PC-3 (cell line): Measurements from ENCODE around the gene BATF2. TPM values are rescaled to one million over a fixed set of nuclear protein-coding genes. Genes with fewer than 3 reads are reported as not detected.

Experiments used
- ATAC-seq: fragments of 200-7000 bp; cut with Tn5 transposase; 2 replicates; pipeline ENCODE4 v1.9.1; 2020; ENCODE audit warnings: mild to moderate bottlenecking, moderate library complexity
- BruUV-seq: library from RNA; stranded (reverse); fragments of 400-500 nt; replicated peaks from 2 replicates; lab custom pipeline; 2021; lab: Mats Ljungman, UMichigan
- CTCF ChIA-PET: fragments of 300-600 bp; sonication (Branson Sonifier 250); formaldehyde crosslinking; loops from one replicate; lab custom pipeline; 2022; ENCODE audit warnings: antibody characterized with exemption; lab: Charles Lee
- POLR2A ChIA-PET: fragments of 300-600 bp; sonication (Branson Sonifier 250); formaldehyde crosslinking; loops from one replicate; lab custom pipeline; 2022; ENCODE audit warnings: antibody characterized with exemption; ENCODE audit not compliant: unreplicated experiment; lab: Charles Lee
- DNase-seq: peaks from one replicate; pipeline ENCODE4 v3.0.0-alpha.2; 2015
- H2AFZ ChIP-seq: fragments of 300-600 bp; sonication (generic); 2 replicates; pipeline ENCODE4 v1.6.0; 2016; ENCODE audit warnings: antibody characterized with exemption, low read length
- H3F3A ChIP-seq: fragments of 300-600 bp; sonication (generic); one replicate; pipeline ENCODE4 v1.6.0; 2017; ENCODE audit warnings: antibody characterized with exemption, low read length, control low read depth, mild to moderate bottlenecking; ENCODE audit not compliant: unreplicated experiment
- H3K27ac ChIP-seq: fragments of 300-600 bp; sonication (generic); 2 replicates; pipeline ENCODE4 v1.5.1; 2016; ENCODE audit warnings: mild to moderate bottlenecking, low read length
- H3K27me3 ChIP-seq: fragments of 300-600 bp; sonication (generic); 2 replicates; pipeline ENCODE4 v1.6.1; 2016; ENCODE audit warnings: low read length, mixed read lengths
- H3K36me3 ChIP-seq: fragments of 300-600 bp; sonication (generic); 2 replicates; pipeline ENCODE4 v1.6.1; 2016; ENCODE audit warnings: low read depth, mixed run types, low read length, mixed read lengths
- H3K4me1 ChIP-seq: fragments of 300-600 bp; sonication (generic); 2 replicates; pipeline ENCODE4 v1.5.1; 2016; ENCODE audit warnings: low read length; ENCODE audit not compliant: insufficient read depth
- H3K4me2 ChIP-seq: fragments of 300-600 bp; sonication (generic); 2 replicates; pipeline ENCODE4 v1.6.0; 2016; ENCODE audit warnings: low read length
- H3K4me3 ChIP-seq: fragments of 300-600 bp; sonication (generic); 2 replicates; pipeline ENCODE4 v1.5.1; 2016; ENCODE audit warnings: mild to moderate bottlenecking, low read length, mixed read lengths
- H3K79me2 ChIP-seq: fragments of 300-600 bp; sonication (generic); 2 replicates; pipeline ENCODE4 v1.6.1; 2017; ENCODE audit warnings: low read length, mixed read lengths
- H3K9ac ChIP-seq: fragments of 300-600 bp; sonication (generic); 2 replicates; pipeline ENCODE4 v1.6.0; 2016; ENCODE audit warnings: mild to moderate bottlenecking, low read length
- H3K9me2 ChIP-seq: fragments of 300-600 bp; sonication (generic); replicated peaks from 2 replicates; pipeline ENCODE4 v1.6.1; 2016; ENCODE audit warnings: mixed run types, low read length, mixed read lengths
- H3K9me3 ChIP-seq: fragments of 300-600 bp; sonication (generic); 2 replicates; pipeline ENCODE4 v1.6.1; 2016; ENCODE audit warnings: low read length, mixed read lengths
- H4K20me1 ChIP-seq: fragments of 300-600 bp; sonication (generic); 2 replicates; pipeline ENCODE4 v1.6.1; 2016; ENCODE audit warnings: low read length, mixed read lengths
- CTCF ChIP-seq: fragments of 300-600 bp; sonication (generic); conservative IDR thresholded peaks from 2 replicates; pipeline ENCODE4 v1.5.1; 2017; ENCODE audit warnings: antibody characterized with exemption, low read depth, mild to moderate bottlenecking, low read length
- EZH2 ChIP-seq: fragments of 300-600 bp; sonication (generic); IDR thresholded peaks from one replicate; pipeline ENCODE4 v1.6.1; 2017; ENCODE audit warnings: antibody characterized with exemption, mild to moderate bottlenecking, low read length; ENCODE audit not compliant: unreplicated experiment
- EZH2phosphoT487 ChIP-seq: fragments of 300-600 bp; sonication (generic); IDR thresholded peaks from 2 replicates; pipeline ENCODE4 v1.6.1; 2018; ENCODE audit warnings: mild to moderate bottlenecking, antibody characterized with exemption, low read length, borderline replicate concordance
- intact Hi-C: fragments of 100-400 bp; cut with micrococcal nuclease; formaldehyde crosslinking; loops from 2 replicates; pipeline ENCODE4 v1.9.0; 2023
- total RNA-seq: library from RNA; depleted of rRNA; stranded (reverse); fragments of >200 nt; gene quantifications from 2 replicates; pipeline ENCODE4 v1.2.3, GENCODE V29; 2014

The BATF2 gene
- total RNA-seq, 1 experiment from 2014 or later, result not detected

GRCh38 chr11:65021509-65021908 is 24.7 kb upstream of the BATF2 start:
- H3K9me2 ChIP-seq, result no peaks in the 10 kb centered on the region
- H3K4me2 ChIP-seq, result no peak overlapping the region
- H3K27me3 ChIP-seq, result no peaks in the 10 kb centered on the region
- no peaks in the 10 kb centered on the region for H3K79me2 ChIP-seq
- no peak for ATAC-seq
- ChIA-PET CTCF (interaction anchor here (1.1 kb wide), 1 partner anchor 173 kb away, joined by 3 read pairs; no protein-coding TSS in a partner anchor), POLR2A (no interaction called here)
- no peaks in the 10 kb centered on the region for H3K9me3 ChIP-seq
- H3K4me1 ChIP-seq, result no peaks in the 10 kb centered on the region; the same call in 1 of the 2 replicates
- no peaks in the 10 kb centered on the region for H3K36me3 ChIP-seq
- no peak for DNase-seq
- H4K20me1 ChIP-seq, result no peaks in the 10 kb centered on the region
- intact Hi-C loops, result no loop called here
- H3F3A ChIP-seq, result no peaks in the 10 kb centered on the region
- H2AFZ ChIP-seq, result no peak overlapping the region
- H3K4me3 ChIP-seq, result no peak overlapping the region
- no peak overlapping the region for H3K9ac ChIP-seq
- H3K27ac ChIP-seq, result no peak overlapping the region
- TF ChIP-seq EZH2 (no peak), EZH2phosphoT487 (no peak), CTCF (no peak)
- BruUV-seq, result no TSS peak

GRCh38 chr11:65021003-65021402 is 24.2 kb upstream of the BATF2 start:
- no TSS peak for BruUV-seq
- DNase-seq (no peak), ATAC-seq (no peak)
- H3K27ac ChIP-seq, result no peak overlapping the region
- ChIA-PET POLR2A (no interaction called here), CTCF (no interaction called here)
- H3K4me3 ChIP-seq, result no peak overlapping the region
- H3K4me1 ChIP-seq, result no peaks in the 10 kb centered on the region; the same call in 1 of the 2 replicates
- intact Hi-C loops, result no loop called here
- H2AFZ ChIP-seq, result no peak overlapping the region
- no peaks in the 10 kb centered on the region for H3K79me2 ChIP-seq
- H3K27me3 ChIP-seq, result no peaks in the 10 kb centered on the region
- H3K4me2 ChIP-seq, result no peak overlapping the region
- no peaks in the 10 kb centered on the region for H3K36me3 ChIP-seq
- no peaks in the 10 kb centered on the region for H3F3A ChIP-seq
- no peaks in the 10 kb centered on the region for H3K9me3 ChIP-seq
- TF ChIP-seq CTCF (no peak), EZH2 (no peak), EZH2phosphoT487 (no peak)
- H4K20me1 ChIP-seq, result no peaks in the 10 kb centered on the region
- H3K9me2 ChIP-seq, result no peaks in the 10 kb centered on the region
- no peak overlapping the region for H3K9ac ChIP-seq

- DNase-seq, result no peak
- no peak overlapping the region for H3K9ac ChIP-seq
- intact Hi-C loops, result no loop called here
Observed at GRCh38 chr11:65019824-65020223, 23.1 kb upstream of the BATF2 start.

More at GRCh38 chr11:65019824-65020223, 23.1 kb upstream of the BATF2 start:
- CTCF ChIA-PET, result no interaction called here
- no TSS peak for BruUV-seq
- H3K36me3 ChIP-seq, result no peaks in the 10 kb centered on the region
- no peak overlapping the region for H3K4me2 ChIP-seq
- no peaks in the 10 kb centered on the region for H3K9me2 ChIP-seq
- H3K9me3 ChIP-seq, result no peaks in the 10 kb centered on the region
- H4K20me1 ChIP-seq, result no peaks in the 10 kb centered on the region
- peaks cover 7% of the 10 kb centered on the region for H3K79me2 ChIP-seq
- no peak overlapping the region for H3K4me3 ChIP-seq
- H3K27me3 ChIP-seq, result no peaks in the 10 kb centered on the region
- no peaks in the 10 kb centered on the region for H3F3A ChIP-seq
- no peak overlapping the region for H2AFZ ChIP-seq
- no peak for ATAC-seq
- POLR2A ChIA-PET, result no interaction called here
- peaks cover 5% of the 10 kb centered on the region for H3K4me1 ChIP-seq
- H3K27ac ChIP-seq, result no peak overlapping the region
- TF ChIP-seq EZH2 (no peak), EZH2phosphoT487 (no peak), CTCF (no peak)
